ENCODE results near the gene LNX1.

LNX1 gene

GRCh38 chr4:53598901-53599300, 7.6 kb upstream of the LNX1 start:
- no peak for DNase-seq

GRCh38 chr4:53598483-53598882, 7.2 kb upstream of the LNX1 start:
- no peak for DNase-seq

- DNase-seq, result no peak
Measured at GRCh38 chr4:53596901-53597300, 5.6 kb upstream of the LNX1 start.

GRCh38 chr4:53595834-53596233, 4.5 kb upstream of the LNX1 start:
- no peak for DNase-seq

GRCh38 chr4:53595204-53595603, 3.9 kb upstream of the LNX1 start:
- no peak for DNase-seq

- no peak for DNase-seq
Measured at GRCh38 chr4:53593765-53594164, 2.5 kb upstream of the LNX1 start.

- DNase-seq, result no peak
Measured at GRCh38 chr4:53592686-53593501, 1.6 kb upstream of the LNX1 start.

GRCh38 chr4:53592122-53592521, 836 bp upstream of the LNX1 start:
- DNase-seq, result no peak

GRCh38 chr4:53590187-53590586, 1.1 kb downstream of the LNX1 start:
- no peak for DNase-seq

- no peak for DNase-seq
Measured at GRCh38 chr4:53589511-53589910, 1.8 kb downstream of the LNX1 start.

- DNase-seq, result no peak
Measured at GRCh38 chr4:53587135-53587534, 4.2 kb downstream of the LNX1 start.

GRCh38 chr4:53586121-53586816, 5.0 kb downstream of the LNX1 start:
- no peak for DNase-seq

- no peak for DNase-seq
Measured at GRCh38 chr4:53584658-53585057, 6.6 kb downstream of the LNX1 start.

GRCh38 chr4:53583513-53583912, 7.8 kb downstream of the LNX1 start:
- no peak for DNase-seq

GRCh38 chr4:53582194-53582593, 9.1 kb downstream of the LNX1 start:
- no peak for DNase-seq

- DNase-seq, result no peak
Measured at GRCh38 chr4:53580274-53580673, 11.0 kb downstream of the LNX1 start.

- no peak for DNase-seq
Measured at GRCh38 chr4:53579826-53580225, 11.5 kb downstream of the LNX1 start.

GRCh38 chr4:53576676-53577372, 14.5 kb downstream of the LNX1 start:
- no peak for DNase-seq

GRCh38 chr4:53576071-53576617, 15.1 kb downstream of the LNX1 start:
- no peak for DNase-seq

GRCh38 chr4:53575552-53575951, 15.7 kb downstream of the LNX1 start:
- peak; percentile 18 for DNase-seq

GRCh38 chr4:53574528-53574927, 16.8 kb downstream of the LNX1 start:
- no peak for DNase-seq

- DNase-seq, result no peak
Measured at GRCh38 chr4:53573696-53574095, 17.6 kb downstream of the LNX1 start.

- no peak for DNase-seq
Measured at GRCh38 chr4:53572600-53572994, 18.7 kb downstream of the LNX1 start.

All from MV-4-11 (cell line).